Body of pancreas (tissue), 4 donors: ENCODE data around the gene MB21D2. TPM values are rescaled to one million over a fixed set of nuclear protein-coding genes. Genes with fewer than 3 reads are reported as not detected.
A peak's percentile ranks its signal among the peaks of the same experiment; 100 is the strongest.

Source experiments
- ATAC-seq: fragments of 150-250 bp; one replicate; pipeline ENCODE4 v1.9.1; 2016
- DNase-seq, 4 donors: peaks; one replicate each; pipeline ENCODE4 v3.0.0-alpha.2; 2019
- H3K27ac ChIP-seq, 4 donors: fragments of 200-600 bp; sonication (generic); 1 replicate in 3 of 4; 2 replicates in 1 of 4; pipeline versions ENCODE4 v1.5.1 to v1.6.1; 2016 to 2019; ENCODE audit warnings: mild to moderate bottlenecking in 1 of 4, mixed read lengths in 1 of 4, moderate library complexity in 1 of 4
- H3K27me3 ChIP-seq, 2 donors: fragments of 200-600 bp; sonication (generic); one replicate each; pipeline ENCODE4 v1.6.0; 2016; ENCODE audit warnings: mild to moderate bottlenecking in 1 of 2
- H3K36me3 ChIP-seq, 2 donors: fragments of 200-600 bp; sonication (generic); replicated peaks in 1 of 2; 2 replicates each; pipeline ENCODE4 v1.5.1; 2016; ENCODE audit warnings: low read depth in 2 of 2; ENCODE audit not compliant: insufficient read depth in 1 of 2
- H3K4me1 ChIP-seq: fragments of 200-600 bp; sonication (generic); one replicate; pipeline ENCODE4 v1.6.0; 2016
- H3K4me3 ChIP-seq, 2 donors: fragments of 200-600 bp; sonication (generic); 1 replicate in 1 of 2; 2 replicates in 1 of 2; pipeline ENCODE4 v1.5.1; 2016 to 2019
- H3K9me3 ChIP-seq, 3 donors: fragments of 200-600 bp; sonication (generic); 1 replicate in 2 of 3; 2 replicates in 1 of 3; pipeline ENCODE4 v1.5.1; 2016
- CTCF ChIP-seq, 7 experiments: fragments of 450-650 bp in 4 of 7; fragments of 200-600 bp in 3 of 7; sonication (generic) in 3 of 7; IDR thresholded peaks; one replicate each; pipeline ENCODE4 v1.5.1; 2016 to 2019; ENCODE audit warnings: antibody characterized with exemption in 7 of 7
- POLR2A ChIP-seq, 3 donors: fragments of 450-650 bp; IDR thresholded peaks; one replicate each; pipeline ENCODE4 v1.6.1; 2016; ENCODE audit warnings: antibody characterized with exemption in 3 of 3, mild to moderate bottlenecking in 2 of 3
- WGBS, 2 donors: methylation state at CpG; one replicate each; pipeline ENCODE4 v1.1.5; 2017; 5-methylcytosine and 5-hydroxymethylcytosine counted together
- intact Hi-C: fragments of 100-400 bp; cut with DNase I; formaldehyde crosslinking; loops from one replicate; pipeline ENCODE4 v1.15.1; 2023
- total RNA-seq, 2 donors: library from RNA; depleted of rRNA; stranded (reverse); fragments of >200 nt; gene quantifications; one replicate each; pipeline ENCODE4 v1.1.0, GENCODE V29; 2016

Gene MB21D2
- total RNA-seq, 2 donors from 2014 or later, result 0.66 to 1.8 TPM

- WGBS, 2 donors, result 53 to 55% methylated on average over 7 of the region's 7 CpGs
- Histone ChIP-seq H3K9me3 (no peaks in the 10 kb centered on the region), H3K27ac (no peak overlapping the region), H3K27me3 (no peaks in the 10 kb centered on the region), H3K4me3 (no peak overlapping the region), H3K36me3 (no peaks in the 10 kb centered on the region), H3K4me1 (no peaks in the 10 kb centered on the region)
- peak; percentile 14 to 65 (median 55) for TF ChIP-seq CTCF (IDR thresholded peaks at IDR 0.05)
- TF ChIP-seq POLR2A (IDR thresholded peaks at IDR 0.05), result no peak
- DNase-seq (no peak), ATAC-seq (no peak)
- intact Hi-C loops, result loop anchor here (5.0 kb wide), 2 partner anchors 236 to 331 kb away; no protein-coding TSS in a partner anchor
Observed at GRCh38 chr3:192802957-192803899, 114.4 kb downstream of the MB21D2 start.

- Histone ChIP-seq H3K4me3 (no peak overlapping the region), H3K36me3 (no peaks in the 10 kb centered on the region), H3K9me3 (no peaks in the 10 kb centered on the region), H3K27me3 (no peaks in the 10 kb centered on the region), H3K27ac (no peak overlapping the region), H3K4me1 (no peaks in the 10 kb centered on the region)
- 77 to 79% methylated on average over 4 to 5 of the region's 5 CpGs for WGBS, 2 donors
- intact Hi-C loops, result loop anchor here (5.0 kb wide), 2 partner anchors 235 to 330 kb away; no protein-coding TSS in a partner anchor
- TF ChIP-seq CTCF (IDR thresholded peaks at IDR 0.05), result no peak
- no peak for TF ChIP-seq POLR2A (IDR thresholded peaks at IDR 0.05)
- DNase-seq, result no peak
- ATAC-seq, result no peak
Observed at GRCh38 chr3:192801985-192802384, 115.7 kb downstream of the MB21D2 start.

- Histone ChIP-seq H3K9me3 (no peaks in the 10 kb centered on the region), H3K4me1 (no peaks in the 10 kb centered on the region), H3K36me3 (no peaks in the 10 kb centered on the region), H3K27me3 (no peaks in the 10 kb centered on the region), H3K4me3 (no peak overlapping the region), H3K27ac (no peak overlapping the region)
- intact Hi-C loops, result loop anchor here (5.0 kb wide), 2 partner anchors 232 to 327 kb away; no protein-coding TSS in a partner anchor
- WGBS, 2 donors, result 65 to 69% methylated on average over 2 of the region's 2 CpGs
- DNase-seq (no peak), ATAC-seq (no peak)
- no peak for TF ChIP-seq CTCF (IDR thresholded peaks at IDR 0.05)
- no peak for TF ChIP-seq POLR2A (IDR thresholded peaks at IDR 0.05)
Observed at GRCh38 chr3:192799721-192800120, 117.9 kb downstream of the MB21D2 start.

GRCh38 chr3:192795021-192795420 is 122.6 kb downstream of the MB21D2 start:
- WGBS, 2 donors, result 47 to 53% methylated on average over 6 of the region's 6 CpGs
- intact Hi-C loops, result no loop called here
- DNase-seq, result no peak
- Histone ChIP-seq H3K4me1 (no peaks in the 10 kb centered on the region), H3K27me3 (no peaks in the 10 kb centered on the region), H3K27ac (no peak overlapping the region), H3K4me3 (no peak overlapping the region), H3K36me3 (no peaks in the 10 kb centered on the region), H3K9me3 (no peaks in the 10 kb centered on the region)
- TF ChIP-seq CTCF (IDR thresholded peaks at IDR 0.05) (no peak), POLR2A (IDR thresholded peaks at IDR 0.05) (no peak)
- ATAC-seq, result no peak
